ENCODE measurements around the gene MAPK8. TPM values are rescaled to one million over a fixed set of nuclear protein-coding genes. Genes with fewer than 3 reads are reported as not detected.

The MAPK8 gene
- total and polyA plus RNA-seq, 9 of the 15 experiments (the other 6 are each of a cell fraction or from before 2014, with no cell fraction given), result 6.4 to 159 (median 71.0) TPM

DNA sequence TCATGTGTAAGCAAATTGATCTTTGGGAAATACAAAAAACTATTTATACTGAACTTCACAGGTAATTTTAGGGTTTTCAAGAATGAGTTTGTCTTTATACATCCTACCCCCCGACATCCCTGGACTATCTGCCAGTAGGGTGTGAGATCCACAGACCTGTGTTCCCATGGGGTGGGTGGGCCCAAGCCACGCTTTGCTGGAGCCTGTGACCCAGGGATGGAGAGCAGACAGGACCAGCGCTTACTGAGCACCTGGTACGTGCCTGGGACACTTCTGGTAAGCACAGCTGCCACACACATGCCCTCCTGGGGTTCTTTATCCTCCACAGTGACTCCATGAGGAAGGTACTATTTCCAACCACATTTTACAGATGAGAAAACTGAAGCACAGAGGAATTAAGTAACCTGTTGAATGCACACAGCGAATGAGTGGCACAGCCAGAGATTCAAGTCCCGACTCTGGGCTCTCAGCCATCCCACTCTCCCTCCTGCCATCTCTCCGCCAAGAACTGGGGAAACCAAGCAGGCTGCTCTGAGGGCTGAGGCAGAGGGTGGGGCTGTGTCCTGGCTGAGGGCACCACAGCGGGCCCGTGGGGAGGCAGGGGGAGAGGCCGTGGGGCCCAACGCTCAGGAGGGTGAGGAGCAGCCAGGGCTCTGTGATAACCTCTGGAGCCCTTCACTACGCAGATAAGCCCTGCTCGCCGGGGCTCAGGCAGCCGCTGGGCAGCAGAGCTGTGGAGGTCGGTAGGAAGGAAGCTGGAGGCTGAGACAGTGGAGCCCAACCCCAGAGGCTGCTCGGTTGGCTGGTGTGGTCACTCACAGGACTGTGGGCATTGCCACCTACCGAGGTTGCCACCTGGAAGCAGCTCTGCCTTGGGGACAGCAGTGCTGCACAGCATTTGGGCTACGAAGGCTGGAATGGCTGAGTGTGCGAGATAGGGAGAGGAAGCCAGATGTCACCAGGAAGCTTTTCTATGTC is 174.2 kb downstream of the MAPK8 start (continued):
- TF ChIP-seq BCLAF1 (IDR thresholded peaks at IDR 0.05; ENCODE audit: borderline replicate concordance in 1 of 2, control insufficient read depth in 1 of 2, low read depth in 2 of 2, low read length in 1 of 2) (no peak), ZNF830 (CRISPR knock-in tag; IDR thresholded peaks at IDR 0.05) (no peak), POLR2G (IDR thresholded peaks at IDR 0.05; ENCODE audit: low read depth, low read length) (peak; percentile 64), XRCC4 (IDR thresholded peaks at IDR 0.05; ENCODE audit: extremely low read depth, insufficient read depth, insufficient read length) (no peak), ZNF507 (tag; conservative IDR thresholded peaks at IDR 0.05) (no peak), ZNF699 (CRISPR knock-in tag; IDR thresholded peaks at IDR 0.05; ENCODE audit: insufficient replicate concordance) (no peak), ZNF146 (CRISPR knock-in tag; IDR thresholded peaks at IDR 0.05; ENCODE audit: unreplicated experiment) (no peak), CTCF (IDR thresholded peaks at IDR 0.05 in 2 of 3, conservative IDR thresholded peaks at IDR 0.05 in 1 of 3; ENCODE audit: insufficient read depth in 2 of 3, low read depth in 1 of 3, low read length in 3 of 3) (no peak), ZC3H8 (IDR thresholded peaks at IDR 0.05) (no peak), CHD2 (IDR thresholded peaks at IDR 0.05; ENCODE audit: low read depth, low read length) (no peak), CEBPG (CRISPR knock-in tag; IDR thresholded peaks at IDR 0.05) (no peak), CEBPG (tag; conservative IDR thresholded peaks at IDR 0.05 in 1 of 2, IDR thresholded peaks at IDR 0.05 in 1 of 2) (no peak), PHTF2 (CRISPR knock-in tag; IDR thresholded peaks at IDR 0.05) (no peak), ZNF445 (CRISPR knock-in tag; IDR thresholded peaks at IDR 0.05; ENCODE audit: low read depth) (no peak; the same call in 1 of the 2 replicates), ZNF124 (CRISPR knock-in tag; IDR thresholded peaks at IDR 0.05) (no peak), CGGBP1 (CRISPR knock-in tag; IDR thresholded peaks at IDR 0.05) (no peak)
- TF ChIP-seq, protein P1, sequence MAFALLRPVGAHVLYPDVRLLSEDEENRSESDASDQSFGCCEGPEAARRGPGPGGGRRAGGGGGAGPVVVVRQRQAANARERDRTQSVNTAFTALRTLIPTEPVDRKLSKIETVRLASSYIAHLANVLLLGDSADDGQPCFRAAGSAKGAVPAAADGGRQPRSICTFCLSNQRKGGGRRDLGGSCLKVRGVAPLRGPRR (CRISPR knock-in tag; IDR thresholded peaks at IDR 0.05), result no peak

Data from K562 (cell line).